Liver (tissue), 9 donors: ENCODE measurements around the gene ADCY9. TPM values are rescaled to one million over a fixed set of nuclear protein-coding genes. Genes with fewer than 3 reads are reported as not detected.

Experiments
- DNase-seq: peaks from one replicate; pipeline ENCODE4 v3.0.0-alpha.2; 2017; ENCODE audit warnings: low spot score
- H3K27ac ChIP-seq, 2 donors: one replicate each; pipeline ENCODE4 v1.7.0; 2013; ENCODE audit warnings: inconsistent platforms in 2 of 2, low read length in 2 of 2, control low read depth in 1 of 2, low read depth in 1 of 2, mild to moderate bottlenecking in 1 of 2
- H3K27me3 ChIP-seq, 4 donors: one replicate each; pipeline versions ENCODE4 v1.6.1 to v1.7.0; 2013; ENCODE audit warnings: low read length in 3 of 4, inconsistent platforms in 1 of 4, mild to moderate bottlenecking in 1 of 4, moderate library complexity in 1 of 4; ENCODE audit not compliant: control insufficient read depth in 4 of 4, insufficient read depth in 4 of 4
- H3K36me3 ChIP-seq, 4 donors: one replicate each; pipeline versions ENCODE4 v1.6.1 to v1.7.0; 2013; ENCODE audit warnings: low read length in 3 of 4, mild to moderate bottlenecking in 3 of 4, low read depth in 1 of 4, moderate library complexity in 1 of 4; ENCODE audit not compliant: control insufficient read depth in 4 of 4, insufficient read depth in 3 of 4
- H3K4me1 ChIP-seq, 4 donors: one replicate each; pipeline versions ENCODE4 v1.6.1 to v1.7.0; 2013; ENCODE audit warnings: low read length in 3 of 4, mild to moderate bottlenecking in 3 of 4, moderate library complexity in 1 of 4; ENCODE audit not compliant: control insufficient read depth in 4 of 4, insufficient read depth in 4 of 4
- H3K4me3 ChIP-seq, 3 donors: one replicate each; pipeline versions ENCODE4 v1.6.1 to v1.7.0; 2013; ENCODE audit warnings: low read length in 3 of 3, control low read depth in 1 of 3, low read depth in 1 of 3, mild to moderate bottlenecking in 1 of 3
- H3K9ac ChIP-seq, 2 donors: one replicate each; pipeline ENCODE4 v1.7.0; 2013; ENCODE audit warnings: low read length in 2 of 2, mild to moderate bottlenecking in 2 of 2, moderate library complexity in 2 of 2, control low read depth in 1 of 2, low read depth in 1 of 2
- H3K9me3 ChIP-seq, 4 donors: one replicate each; pipeline versions ENCODE4 v1.6.1 to v1.7.0; 2013; ENCODE audit warnings: low read length in 3 of 4; ENCODE audit not compliant: control insufficient read depth in 4 of 4
- HNF4A ChIP-seq, 2 donors: conservative IDR thresholded peaks; 2 replicates each; pipeline ENCODE4 v1.6.1; 2016; ENCODE audit warnings: antibody characterized with exemption in 2 of 2, mild to moderate bottlenecking in 2 of 2
- HNF4G ChIP-seq: IDR thresholded peaks from 2 replicates; pipeline ENCODE4 v1.6.1; 2016; ENCODE audit warnings: antibody characterized with exemption
- MAX ChIP-seq: IDR thresholded peaks from 2 replicates; pipeline ENCODE4 v1.6.1; 2016; ENCODE audit warnings: antibody characterized with exemption
- NR2F2 ChIP-seq: IDR thresholded peaks from 2 replicates; pipeline ENCODE4 v1.6.1; 2016; ENCODE audit warnings: antibody characterized with exemption
- RAD21 ChIP-seq, 2 donors: IDR thresholded peaks; 2 replicates each; pipeline ENCODE4 v1.6.1; 2016; ENCODE audit warnings: antibody characterized with exemption in 2 of 2, mild to moderate bottlenecking in 2 of 2
- REST ChIP-seq: IDR thresholded peaks from 2 replicates; pipeline ENCODE4 v1.6.1; 2016; ENCODE audit warnings: antibody characterized with exemption, mild to moderate bottlenecking
- SP1 ChIP-seq: IDR thresholded peaks from 2 replicates; pipeline ENCODE4 v1.6.1; 2018; ENCODE audit warnings: antibody characterized with exemption, mild to moderate bottlenecking
- YY1 ChIP-seq: IDR thresholded peaks from 2 replicates; pipeline ENCODE4 v1.6.1; 2016; ENCODE audit warnings: antibody characterized with exemption, mild to moderate bottlenecking
- ZBTB33 ChIP-seq: IDR thresholded peaks from 2 replicates; pipeline ENCODE4 v1.6.1; 2016; ENCODE audit warnings: antibody characterized with exemption
- WGBS: extraction: QIAGEN DNeasy Blood & Tissue Kit; methylation state at CpG from one replicate; pipeline ENCODE4 v1.1.7; 2013; 5-methylcytosine and 5-hydroxymethylcytosine counted together
- polyA plus RNA-seq, 2 donors: library from polyadenylated mRNA; stranded (reverse) in 1 of 2; unstranded in 1 of 2; fragments of 200-250 nt in 1 of 2; fragments of >200 nt in 1 of 2; fragmentation: Nextera tagmentation in 1 of 2; extraction: Ambion mirVana in 1 of 2; gene quantifications; one replicate each; pipeline versions ENCODE4 v1.2.1 to v1.2.3, GENCODE V29; 2013 to 2015
- total RNA-seq, 2 donors: library from RNA; depleted of rRNA; stranded (reverse); fragments of >200 nt; gene quantifications; one replicate each; pipeline ENCODE4 v1.2.3, GENCODE V29; 2014
- donor health status: healthy.
- donor health status: healthy.
- donor health status: healthy.
- donor health status: healthy.
- donor health status: healthy.

The ADCY9 gene
- total and polyA plus RNA-seq, 4 donors = 3.6 to 25.1 (median 11.0) TPM

GRCh38 chr16:4005731-4006130, 110.5 kb downstream of the ADCY9 start:
- H3K27me3 ChIP-seq = no peaks in the 10 kb centered on the region
- TF ChIP-seq HNF4G (no peak), HNF4A (conservative IDR thresholded peaks at IDR 0.05) (no peak), REST (no peak), SP1 (no peak), NR2F2 (no peak), MAX (no peak)

GRCh38 chr16:4005281-4005680, 111.0 kb downstream of the ADCY9 start:
- no peak overlapping the region for H3K4me3 ChIP-seq
- H3K9me3 ChIP-seq = no peaks in the 10 kb centered on the region
- no peak for TF ChIP-seq RAD21 (IDR thresholded peaks at IDR 0.05)
- H3K27me3 ChIP-seq = no peaks in the 10 kb centered on the region
- H3K4me1 ChIP-seq = no peaks in the 10 kb centered on the region
- no peak for DNase-seq
- no peak overlapping the region for H3K9ac ChIP-seq
- no peak overlapping the region for H3K27ac ChIP-seq
- no peaks in the 10 kb centered on the region for H3K36me3 ChIP-seq
- 91% methylated on average over 9 of the region's 9 CpGs for WGBS

More at GRCh38 chr16:4005731-4006130, 110.5 kb downstream of the ADCY9 start:
- Histone ChIP-seq H3K36me3 (no peaks in the 10 kb centered on the region), H3K4me3 (no peak overlapping the region), H3K27ac (no peak overlapping the region), H3K4me1 (no peaks in the 10 kb centered on the region), H3K9me3 (no peaks in the 10 kb centered on the region), H3K9ac (no peak overlapping the region)
- no peak for DNase-seq
- 95% methylated on average over 13 of the region's 13 CpGs for WGBS

- no peaks in the 10 kb centered on the region for H3K9me3 ChIP-seq
- H3K27ac ChIP-seq = no peak overlapping the region
- no peak overlapping the region for H3K4me3 ChIP-seq
- no peaks in the 10 kb centered on the region for H3K27me3 ChIP-seq
- no peaks in the 10 kb centered on the region for H3K4me1 ChIP-seq
- 81% methylated on average over 7 of the region's 7 CpGs for WGBS
- H3K36me3 ChIP-seq = no peaks in the 10 kb centered on the region
- no peak for DNase-seq
- no peak overlapping the region for H3K9ac ChIP-seq
- TF ChIP-seq ZBTB33 (no peak), YY1 (no peak), NR2F2 (no peak), HNF4G (no peak)
Observed at GRCh38 chr16:4004206-4004605, 112.0 kb downstream of the ADCY9 start.
